GM12874 (cell line): ENCODE measurements around the gene ARHGAP44.

Experiments used
- TF ChIP-seq, protein P1 (sequence below): IDR thresholded peaks from 2 replicates; pipeline ENCODE4 v1.5.1; 2011; ENCODE audit warnings: low read depth, mild to moderate bottlenecking, control low read depth, low read length, moderate library complexity; ENCODE audit not compliant: insufficient read depth

ARHGAP44 gene

DNA sequence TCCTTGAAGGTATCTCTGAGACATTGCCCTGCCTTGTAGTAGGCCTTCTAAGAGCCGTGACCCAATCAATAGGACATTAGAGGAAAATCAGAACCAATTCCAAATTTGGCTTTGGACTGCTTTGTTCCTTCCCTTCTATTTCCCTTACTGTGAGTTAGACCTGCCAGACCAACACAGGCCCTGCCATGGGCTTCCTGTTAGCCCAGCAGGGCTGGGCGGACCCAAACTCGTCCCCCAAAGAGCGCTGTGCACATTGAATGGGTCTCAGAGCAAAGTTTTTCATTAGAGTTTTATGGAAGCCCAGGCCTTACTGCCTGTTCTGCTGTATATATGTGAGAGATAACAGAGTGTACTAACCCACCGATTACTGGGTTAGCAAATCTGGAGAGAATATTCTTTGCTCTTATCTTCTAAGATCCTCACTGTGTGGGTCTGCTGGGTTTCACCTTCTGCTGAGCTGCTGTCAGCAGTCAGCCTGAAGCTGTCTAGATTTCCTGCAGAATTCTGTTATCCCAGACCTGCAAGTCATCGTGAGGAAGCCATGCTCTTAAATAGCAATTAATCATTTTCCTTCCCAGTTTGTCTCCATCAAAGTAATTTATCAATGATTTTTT, 5.7 kb downstream of the ARHGAP44 start:
- TF ChIP-seq, protein P1, sequence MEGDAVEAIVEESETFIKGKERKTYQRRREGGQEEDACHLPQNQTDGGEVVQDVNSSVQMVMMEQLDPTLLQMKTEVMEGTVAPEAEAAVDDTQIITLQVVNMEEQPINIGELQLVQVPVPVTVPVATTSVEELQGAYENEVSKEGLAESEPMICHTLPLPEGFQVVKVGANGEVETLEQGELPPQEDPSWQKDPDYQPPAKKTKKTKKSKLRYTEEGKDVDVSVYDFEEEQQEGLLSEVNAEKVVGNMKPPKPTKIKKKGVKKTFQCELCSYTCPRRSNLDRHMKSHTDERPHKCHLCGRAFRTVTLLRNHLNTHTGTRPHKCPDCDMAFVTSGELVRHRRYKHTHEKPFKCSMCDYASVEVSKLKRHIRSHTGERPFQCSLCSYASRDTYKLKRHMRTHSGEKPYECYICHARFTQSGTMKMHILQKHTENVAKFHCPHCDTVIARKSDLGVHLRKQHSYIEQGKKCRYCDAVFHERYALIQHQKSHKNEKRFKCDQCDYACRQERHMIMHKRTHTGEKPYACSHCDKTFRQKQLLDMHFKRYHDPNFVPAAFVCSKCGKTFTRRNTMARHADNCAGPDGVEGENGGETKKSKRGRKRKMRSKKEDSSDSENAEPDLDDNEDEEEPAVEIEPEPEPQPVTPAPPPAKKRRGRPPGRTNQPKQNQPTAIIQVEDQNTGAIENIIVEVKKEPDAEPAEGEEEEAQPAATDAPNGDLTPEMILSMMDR, result no peak

DNA sequence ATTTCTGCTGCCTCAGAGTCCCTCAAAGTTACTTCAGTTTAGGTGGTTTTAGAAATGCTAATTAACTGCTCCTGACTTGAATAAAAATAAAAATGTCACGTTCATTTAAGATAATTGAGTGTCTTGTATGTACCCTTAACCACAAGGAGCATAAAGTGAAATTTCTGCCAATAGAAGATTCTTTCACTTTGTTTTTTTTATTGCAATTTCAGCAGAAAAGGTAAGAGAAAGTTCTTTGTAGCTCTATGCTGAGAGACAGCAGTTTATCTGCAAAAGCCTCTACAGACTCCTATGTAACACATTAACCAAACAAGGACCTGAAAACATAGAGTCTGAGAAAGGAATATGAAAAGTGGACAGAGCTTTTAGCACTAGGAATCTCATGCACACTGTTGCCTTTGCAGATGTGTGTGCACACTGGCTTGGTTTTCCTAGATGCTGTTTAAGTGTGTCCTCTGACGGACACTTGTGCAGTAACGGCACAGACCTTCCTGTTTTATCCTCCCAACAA, 11.6 kb downstream of the ARHGAP44 start:
- TF ChIP-seq, protein P1, result no peak

DNA sequence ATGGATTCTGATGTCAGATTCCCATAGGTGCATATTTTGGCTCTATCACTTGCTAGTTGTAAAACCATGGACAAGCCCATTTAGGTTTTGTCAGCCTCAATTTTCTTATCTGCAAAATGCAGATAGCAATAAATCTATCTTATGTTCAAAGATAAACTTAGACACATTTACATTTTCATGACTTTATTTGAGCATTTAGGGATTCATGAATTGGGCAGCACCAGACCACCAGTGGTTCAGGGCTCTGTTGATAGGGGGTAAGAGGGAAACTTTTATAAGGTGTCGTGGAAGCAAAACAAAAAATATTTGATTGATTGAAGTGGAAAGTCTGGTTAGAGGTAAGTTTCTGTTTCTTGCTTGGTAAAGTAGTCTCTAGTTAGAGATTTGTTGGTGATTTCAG, 17.3 kb downstream of the ARHGAP44 start:
- TF ChIP-seq, protein P1, result no peak

DNA sequence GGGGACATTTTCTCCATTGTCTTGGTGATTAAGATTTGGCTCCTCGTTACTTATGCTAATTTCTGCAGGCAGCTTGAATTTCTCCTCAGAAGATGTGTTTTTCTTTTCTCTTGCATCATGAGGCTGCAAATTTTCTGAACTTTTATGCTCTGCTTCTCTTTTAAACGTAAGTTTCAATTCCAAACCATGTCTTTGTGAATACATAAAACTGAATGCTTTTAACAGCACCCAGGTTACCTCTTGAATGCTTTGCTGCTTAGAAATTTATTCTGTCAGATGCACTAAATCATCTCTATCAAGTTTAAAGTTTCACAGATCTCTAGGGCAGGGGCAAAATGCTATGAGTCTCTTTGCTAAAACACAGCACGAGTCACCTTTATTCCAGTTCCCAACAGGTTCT, 19.4 kb downstream of the ARHGAP44 start:
- TF ChIP-seq, protein P1, result no peak

DNA sequence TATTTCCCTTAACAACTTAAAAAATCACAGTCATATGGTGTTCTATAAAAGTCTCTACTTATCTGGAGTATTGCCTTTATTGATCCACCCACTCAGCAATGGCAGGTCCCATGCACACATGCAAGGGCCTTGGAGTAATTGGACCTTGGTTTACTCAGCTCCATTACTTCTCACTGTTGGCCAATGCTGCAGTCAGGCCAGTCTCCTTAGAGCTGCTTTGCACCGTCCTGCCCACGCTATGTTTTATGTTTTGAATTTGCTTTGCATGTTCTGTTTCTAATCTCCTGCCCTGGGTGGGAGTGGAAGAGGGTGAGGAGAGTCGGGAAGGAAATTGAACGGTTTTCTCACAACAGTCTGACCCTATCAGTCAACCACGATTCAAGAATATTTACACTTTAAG, 23.6 kb downstream of the ARHGAP44 start:
- TF ChIP-seq, protein P1, result no peak

DNA sequence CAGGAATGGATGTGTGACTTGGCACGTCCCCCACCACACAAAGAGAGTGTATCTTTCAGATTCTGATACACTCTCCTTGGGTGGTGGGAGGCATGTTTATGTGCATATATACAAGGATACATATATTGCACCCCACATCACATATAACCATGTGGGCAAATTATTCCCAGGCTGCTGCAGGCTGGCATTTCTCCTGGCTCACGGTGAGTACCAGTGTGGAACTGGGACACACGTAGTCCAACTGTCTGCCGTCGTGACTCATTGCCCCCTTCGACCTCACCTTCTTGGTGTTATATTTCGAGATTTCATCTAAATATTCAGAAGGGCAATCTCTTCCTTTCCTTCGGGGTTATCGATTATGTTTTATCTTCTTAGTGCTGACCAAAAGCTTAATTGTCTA, 24.4 kb downstream of the ARHGAP44 start:
- TF ChIP-seq, protein P1, result no peak

DNA sequence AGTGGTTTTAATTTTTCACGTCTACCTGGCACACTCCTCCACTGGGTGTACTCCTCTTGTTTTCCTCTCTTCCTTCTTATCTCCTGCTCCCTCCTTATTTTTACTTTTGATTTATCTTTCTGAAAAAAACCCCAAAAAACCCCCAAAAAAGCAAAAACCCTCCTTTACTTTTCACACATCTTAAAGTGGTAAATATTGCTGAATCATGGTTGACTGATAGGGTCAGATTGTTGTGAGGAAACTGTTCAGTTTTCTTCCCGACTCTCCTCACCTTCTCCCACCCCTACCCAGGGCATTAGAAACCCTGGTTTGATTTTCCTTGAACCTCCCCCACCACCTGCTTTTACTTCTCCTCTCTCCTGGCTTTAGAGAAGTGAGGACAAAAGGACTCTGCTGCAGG, 25.4 kb downstream of the ARHGAP44 start:
- TF ChIP-seq, protein P1, result no peak
